Stimulated activated CD4-positive, alpha-beta T cell treated with anti-CD3 and anti-CD28 coated beads, Interleukin-1b, Interleukin-23, amount 100 ng/mL, for 4 hours (primary cell): Measurements from ENCODE around the gene CHI3L2.
A peak's percentile ranks its signal among the peaks of the same experiment; 100 is the strongest.

ENCODE experiments used
- DNase-seq, 2 donors: peaks; one replicate each; pipeline ENCODE4 v3.0.0-alpha.2; 2020; ENCODE audit warnings: low read depth in 2 of 2

The CHI3L2 gene

GRCh38 chr1:111227434-111227833 lies at the start of gene CHI3L2:
CHI3L2 (plus strand) TSS chr1:111227713; CDS start chr1:111227730, 17 bp downstream.
- DNase-seq: no peak

GRCh38 chr1:111179968-111180533 lies 47.5 kb upstream of the CHI3L2 start:
- no peak for DNase-seq

- no peak for DNase-seq
Observed at GRCh38 chr1:111182052-111182451, 45.5 kb upstream of the CHI3L2 start.

- no peak for DNase-seq
Observed at GRCh38 chr1:111183308-111184069, 44.0 kb upstream of the CHI3L2 start.

- DNase-seq: no peak
Observed at GRCh38 chr1:111184663-111185062, 42.9 kb upstream of the CHI3L2 start.

GRCh38 chr1:111190931-111191451 lies 36.5 kb upstream of the CHI3L2 start:
- DNase-seq: no peak

- DNase-seq: no peak
Observed at GRCh38 chr1:111191496-111191895, 36.0 kb upstream of the CHI3L2 start.

GRCh38 chr1:111192074-111192473 lies 35.4 kb upstream of the CHI3L2 start:
- DNase-seq: no peak

GRCh38 chr1:111192658-111193519 lies 34.6 kb upstream of the CHI3L2 start:
- DNase-seq: no peak

GRCh38 chr1:111193712-111194480 lies 33.6 kb upstream of the CHI3L2 start:
- no peak for DNase-seq

- DNase-seq: no peak
Observed at GRCh38 chr1:111195002-111195684, 32.4 kb upstream of the CHI3L2 start.

- no peak for DNase-seq
Observed at GRCh38 chr1:111196213-111196612, 31.3 kb upstream of the CHI3L2 start.

- peak in 1 of 2 donors; percentile 48 for DNase-seq
Observed at GRCh38 chr1:111197598-111198284, 29.8 kb upstream of the CHI3L2 start.

- DNase-seq: no peak
Observed at GRCh38 chr1:111198836-111199235, 28.7 kb upstream of the CHI3L2 start.

GRCh38 chr1:111199329-111199728 lies 28.2 kb upstream of the CHI3L2 start:
- no peak for DNase-seq

GRCh38 chr1:111199881-111200801 lies 27.4 kb upstream of the CHI3L2 start, which contains the start of gene DENND2D:
DENND2D (minus strand) TSS chr1:111200646; CDS start chr1:111200459, 187 bp downstream.
- DNase-seq: peak in 1 of 2 donors; percentile 58

GRCh38 chr1:111200802-111201161 lies 26.7 kb upstream of the CHI3L2 start:
- no peak for DNase-seq

GRCh38 chr1:111201275-111202090 lies 26.0 kb upstream of the CHI3L2 start:
- no peak for DNase-seq
